ENCODE results near the gene WIZ. TPM values are rescaled to one million over a fixed set of nuclear protein-coding genes. Genes with fewer than 3 reads are reported as not detected.

WIZ gene
- total and polyA plus RNA-seq, 10 of the 15 experiments (the other 5 are each of a cell fraction or from before 2014, with no cell fraction given): 0.10 to 26.7 (median 2.7) TPM

GRCh38 chr19:15379999-15380647 is 69.6 kb downstream of the WIZ start (continued):
- TF ChIP-seq NFYB (IDR thresholded peaks at IDR 0.05; ENCODE audit: insufficient read depth, low read depth, low read length) (no peak), EZH2 (IDR thresholded peaks at IDR 0.05; ENCODE audit: borderline replicate concordance, control insufficient read depth, low read depth, low read length) (no peak), IKZF1 (conservative IDR thresholded peaks at IDR 0.05) (peak; percentile 87), ETV6 (conservative IDR thresholded peaks at IDR 0.05 in 1 of 2, IDR thresholded peaks at IDR 0.05 in 1 of 2; ENCODE audit: borderline replicate concordance in 1 of 2, low read depth in 1 of 2) (no peak), RELA (IDR thresholded peaks at IDR 0.05; ENCODE audit: borderline replicate concordance, partially characterized antibody) (peak; percentile 11), IRF4 (IDR thresholded peaks at IDR 0.05; ENCODE audit: low read depth, low read length) (no peak)

- in situ Hi-C loops (cut with MboI): no loop called here
- Histone ChIP-seq H3K4me3 (peak within 1 kb of the TSS; percentile 94), H4K20me1 (ENCODE audit: control insufficient read depth, insufficient read depth) (0 out of 2 replicates have a peak, but pooled peaks cover 5% of the 10 kb centered on the region), H3K9me3 (replicated peaks; ENCODE audit: control insufficient read depth, insufficient read depth, low read length) (no peaks in the 10 kb centered on the region), H2AFZ (ENCODE audit: control insufficient read depth, low read depth, low read length) (peak within 1 kb of the TSS; percentile 77), H3K4me2 (ENCODE audit: control insufficient read depth, insufficient read depth) (peak within 1 kb of the TSS; percentile 81), H3K9ac (ENCODE audit: control insufficient read depth, insufficient read depth, low read length) (peak within 1 kb of the TSS; percentile 94), H3K4me1 (ENCODE audit: control insufficient read depth, insufficient read depth, low read length) (peaks cover 23% of the 10 kb centered on the region), H3K79me2 (ENCODE audit: control insufficient read depth, insufficient read depth, low read length) (peaks cover 52% of the 10 kb centered on the region), H3K27me3 (replicated peaks in 1 of 2; ENCODE audit: control insufficient read depth in 2 of 2, insufficient read depth in 2 of 2, low read length in 1 of 2) (no peaks in the 10 kb centered on the region), H3K27ac (ENCODE audit: control insufficient read depth, insufficient read depth) (peak within 1 kb of the TSS; percentile 91), H3K36me3 (ENCODE audit: control insufficient read depth in 2 of 2, insufficient read depth in 2 of 2, low read length in 1 of 2) (peaks cover 4% of the 10 kb centered on the region in 2 experiments)
- ChIA-PET CTCF (interaction anchor here (0.5 to 4.2 kb wide), 11 partner anchors 40 to 207 kb away, joined by 3 to 28 read pairs (median 4); partner anchors contain the start of gene AKAP8L), SMC1A (ENCODE audit: uncharacterized antibody, unreplicated experiment) (interaction anchor here (0.7 to 4.1 kb wide), 11 partner anchors 8 to 176 kb away, joined by 3 to 34 read pairs (median 5); partner anchors contain the start of gene AKAP8L), RAD21 (ENCODE audit: unreplicated experiment) (interaction anchor here (0.6 to 3.9 kb wide), 13 partner anchors 38 to 693 kb away, joined by 3 to 43 read pairs (median 4); partner anchors contain the start of genes AKAP8L and BRD4), POLR2A (interaction anchor here (0.7 to 4.1 kb wide), 10 partner anchors 25 to 255 kb away, joined by 3 to 45 read pairs (median 4); partner anchors contain the start of genes AKAP8L and BRD4)
- DNase-seq (ENCODE audit: low read depth, low spot score) (peak; percentile 94), ATAC-seq (peak; percentile 92), FAIRE-seq (peak; percentile 97)
- WGBS (ENCODE audit: insufficient coverage, insufficient replicate concordance, low lambda C conversion rate, missing lambda C conversion rate): 1% methylated on average over 82 of the region's 111 CpGs
- TSS peak; percentile 55 for BruUV-seq (replicated peaks)
- intact Hi-C loops (cut with micrococcal nuclease; ENCODE audit: unreplicated experiment): loop anchor here (2.0 to 5.0 kb wide), 4 partner anchors 49 to 177 kb away; partner anchors contain the start of gene RASAL3
- peak; percentile 80 for TF ChIP-seq IRF3 (IDR thresholded peaks at IDR 0.05)
- TF ChIP-seq GABPA (IDR thresholded peaks at IDR 0.05; ENCODE audit: low read depth): peak; percentile 69
- peak; percentile 87 for TF ChIP-seq CHD2 (IDR thresholded peaks at IDR 0.05; ENCODE audit: borderline replicate concordance, low read depth, low read length)
- TF ChIP-seq ETV6 (conservative IDR thresholded peaks at IDR 0.05 in 1 of 2, IDR thresholded peaks at IDR 0.05 in 1 of 2; ENCODE audit: borderline replicate concordance in 1 of 2, low read depth in 1 of 2): no peak
- peak; percentile 60; the same call in 1 of the 2 replicates for TF ChIP-seq STAT1 (conservative IDR thresholded peaks at IDR 0.05)
- TF ChIP-seq ZBTB4 (CRISPR knock-in tag; IDR thresholded peaks at IDR 0.05): no peak
- no peak for TF ChIP-seq ZNF384 (IDR thresholded peaks at IDR 0.05; ENCODE audit: borderline replicate concordance, low read depth, low read length)
Observed at GRCh38 chr19:15379083-15379998, 70.4 kb downstream of the WIZ start, which contains the start of gene AKAP8. Gene AKAP8 (minus strand): TSS chr19:15379787. CDS start chr19:15379731, 56 bp downstream.
